NB4 (cell line): Measurements from ENCODE around the gene SRRT.
"Not testable (repeated sequence)": the region's sequence is repeated elsewhere in the genome, so short reads cannot be mapped to it uniquely, and the experiment has no call there.

Experiments
- DNase-seq: peaks from one replicate; pipeline ENCODE4 v3.0.0; 2010; ENCODE audit warnings: low read depth
- H3K4me3 ChIP-seq: one replicate; pipeline ENCODE4 v1.5.1; 2011; ENCODE audit warnings: mild to moderate bottlenecking, low read depth, low read length, moderate library complexity
- CTCF ChIP-seq: IDR thresholded peaks from one replicate; pipeline ENCODE4 v1.5.1; 2012; ENCODE audit warnings: low read depth, low read length
- MAX ChIP-seq: IDR thresholded peaks from 2 replicates; pipeline ENCODE4 v1.6.1; 2011; ENCODE audit warnings: low read depth, low read length
- MYC ChIP-seq: IDR thresholded peaks from 2 replicates; pipeline ENCODE4 v1.6.1; 2011; ENCODE audit warnings: low read depth, low read length
- POLR2A ChIP-seq: IDR thresholded peaks from 2 replicates; pipeline ENCODE4 v1.6.1; 2011; ENCODE audit warnings: mild to moderate bottlenecking; ENCODE audit not compliant: insufficient read length; ENCODE audit errors: extremely low read depth

Gene SRRT

GRCh38 chr7:100854146-100854895 lies 20.6 kb upstream of the SRRT start:
- H3K4me3 ChIP-seq: no peak overlapping the region
- DNase-seq: no peak
- no peak for TF ChIP-seq MAX
- TF ChIP-seq POLR2A: no peak
- TF ChIP-seq CTCF: no peak
- TF ChIP-seq MYC: no peak

GRCh38 chr7:100854899-100855298 lies 20.0 kb upstream of the SRRT start:
- not testable (repeated sequence) for H3K4me3 ChIP-seq, DNase-seq

GRCh38 chr7:100855515-100855914 lies 19.4 kb upstream of the SRRT start:
- TF ChIP-seq MYC: no peak
- no peak for TF ChIP-seq MAX
- no peak for TF ChIP-seq POLR2A
- no peak for TF ChIP-seq CTCF
- no peak for DNase-seq
- no peak overlapping the region for H3K4me3 ChIP-seq

- no peak for DNase-seq
- no peak overlapping the region for H3K4me3 ChIP-seq
- no peak for TF ChIP-seq MAX
- TF ChIP-seq POLR2A: no peak
- TF ChIP-seq MYC: no peak
- TF ChIP-seq CTCF: no peak
These were observed 18.0 kb upstream of the SRRT start for GRCh38 chr7:100856871-100857282.

GRCh38 chr7:100859856-100860255 lies 15.0 kb upstream of the SRRT start:
- TF ChIP-seq CTCF (no peak), MYC (no peak), MAX (no peak), POLR2A (no peak)
- no peak for DNase-seq
- no peak overlapping the region for H3K4me3 ChIP-seq

GRCh38 chr7:100860702-100861615 lies 13.9 kb upstream of the SRRT start:
- DNase-seq: no peak
- H3K4me3 ChIP-seq: no peak overlapping the region
- TF ChIP-seq MAX (no peak), CTCF (no peak), POLR2A (no peak), MYC (no peak)
